CD4-positive, alpha-beta memory T cell (primary cell): Measurements from ENCODE around the gene OR5M10. TPM values are rescaled to one million over a fixed set of nuclear protein-coding genes. Genes with fewer than 3 reads are reported as not detected.
"Not testable (repeated sequence)": the region's sequence is repeated elsewhere in the genome, so short reads cannot be mapped to it uniquely, and the experiment has no call there.

ENCODE experiments used
- CTCF ChIA-PET: fragments of 350-600 bp; sonication (Branson Sonifier 250); formaldehyde crosslinking; loops from one replicate; lab custom pipeline; 2021; ENCODE audit warnings: inconsistent platforms; ENCODE audit not compliant: partially characterized antibody; lab: Charles Lee
- POLR2A ChIA-PET: fragments of 350-600 bp; sonication (Branson Sonifier 250); formaldehyde crosslinking; loops from one replicate; lab custom pipeline; 2021; ENCODE audit not compliant: partially characterized antibody; lab: Charles Lee
- DNase-seq, 5 donors: peaks; one replicate each; pipeline versions ENCODE4 v3.0.0 to v3.0.0-alpha.2; 2020 to 2022; ENCODE audit warnings: mixed read lengths in 1 of 5
- H3K27ac ChIP-seq: one replicate; pipeline ENCODE4 v1.7.0; 2013; ENCODE audit warnings: low read depth, low read length
- H3K27me3 ChIP-seq: 2 replicates; pipeline ENCODE4 v1.7.0; 2013; ENCODE audit warnings: mild to moderate bottlenecking, low read length, moderate library complexity; ENCODE audit not compliant: insufficient read depth
- H3K36me3 ChIP-seq: 2 replicates; pipeline ENCODE4 v1.7.0; 2013; ENCODE audit warnings: mild to moderate bottlenecking, low read length, moderate library complexity; ENCODE audit not compliant: insufficient read depth
- H3K4me1 ChIP-seq: 2 replicates; pipeline ENCODE4 v1.7.0; 2013; ENCODE audit warnings: mild to moderate bottlenecking, low read length, moderate library complexity; ENCODE audit not compliant: insufficient read depth
- H3K4me3 ChIP-seq, 2 donors: one replicate each; pipeline ENCODE4 v1.7.0; 2013; ENCODE audit warnings: low read length in 2 of 2, mild to moderate bottlenecking in 1 of 2
- H3K9me3 ChIP-seq, 2 donors: one replicate each; pipeline ENCODE4 v1.7.0; 2013; ENCODE audit warnings: low read length in 2 of 2, control low read depth in 1 of 2; ENCODE audit not compliant: control insufficient read depth in 1 of 2
- H3K27ac Mint-ChIP-seq, 7 donors: one replicate each; pipeline ENCODE4 v1.8.0; 2020 to 2021; ENCODE audit warnings: mixed read lengths in 7 of 7, mild to moderate bottlenecking in 6 of 7, inconsistent platforms in 3 of 7, moderate library complexity in 3 of 7
- H3K27me3 Mint-ChIP-seq, 2 donors: one replicate each; pipeline ENCODE4 v1.8.0; 2020 to 2021; ENCODE audit warnings: mixed read lengths in 2 of 2
- H3K36me3 Mint-ChIP-seq, 2 donors: one replicate each; pipeline ENCODE4 v1.8.0; 2020 to 2021; ENCODE audit warnings: mixed read lengths in 2 of 2, inconsistent platforms in 1 of 2, mild to moderate bottlenecking in 1 of 2
- H3K4me1 Mint-ChIP-seq, 4 donors: one replicate each; pipeline ENCODE4 v1.8.0; 2020 to 2021; ENCODE audit warnings: mixed read lengths in 4 of 4, mild to moderate bottlenecking in 1 of 4
- H3K4me3 Mint-ChIP-seq, 8 donors: one replicate each; pipeline ENCODE4 v1.8.0; 2020 to 2021; ENCODE audit warnings: mixed read lengths in 8 of 8, mild to moderate bottlenecking in 7 of 8, moderate library complexity in 6 of 8, inconsistent platforms in 3 of 8
- H3K9me3 Mint-ChIP-seq, 8 donors: one replicate each; pipeline ENCODE4 v1.8.0; 2020 to 2021; ENCODE audit warnings: mixed read lengths in 8 of 8, mild to moderate bottlenecking in 5 of 8, inconsistent platforms in 3 of 8, moderate library complexity in 1 of 8
- intact Hi-C: fragments of 100-400 bp; cut with micrococcal nuclease; formaldehyde crosslinking; loops from one replicate; pipeline ENCODE4 v1.15.1; 2023
- polyA plus RNA-seq, 2 donors: library from polyadenylated mRNA; unstranded; fragments of 300-500 nt; fragmentation: Illumina TruSeq; gene quantifications; one replicate each; pipeline ENCODE4 v1.2.3, GENCODE V29; 2021
- total RNA-seq, 2 experiments: library from RNA; stranded (reverse); gene quantifications; one replicate each; pipeline ENCODE4 v1.2.3, GENCODE V29; 2021

OR5M10 gene
- not detected for total RNA-seq
- polyA plus RNA-seq = not detected

DNA sequence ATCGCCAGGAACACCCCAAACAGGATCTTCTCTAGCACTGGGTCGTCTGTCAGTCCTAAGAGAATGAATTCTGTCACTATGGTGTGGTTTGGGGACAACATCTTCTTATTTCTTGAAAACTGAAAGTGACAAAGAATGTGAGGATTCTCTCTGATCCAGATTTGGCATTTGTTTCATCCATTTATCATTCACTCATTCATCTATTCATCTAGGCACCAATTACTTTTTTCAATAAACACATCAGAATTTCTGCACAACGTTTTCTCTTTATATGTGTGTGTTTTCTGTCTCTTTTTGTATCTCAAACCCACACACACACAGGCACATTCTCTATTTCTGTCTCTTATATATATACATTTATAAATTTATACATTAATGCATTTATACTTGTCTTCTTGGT, at the start of gene OR5M10:
OR5M10 (minus strand) TSS at position 101 of the 400 bp plus-strand sequence; CDS start at position 101, 0 bp downstream.
- POLR2A ChIA-PET = no interaction called here
- no peak for DNase-seq
- H3K27me3 Mint-ChIP-seq = no peaks in the 10 kb centered on the region
- H3K36me3 ChIP-seq = no peaks in the 10 kb centered on the region
- CTCF ChIA-PET = no interaction called here
- H3K27ac Mint-ChIP-seq = peak within 1 kb of the TSS in 1 of 7 donors; percentile 60
- H3K4me3 Mint-ChIP-seq = no peak within 1 kb of the TSS
- H3K9me3 ChIP-seq = no peaks in the 10 kb centered on the region
- H3K4me3 ChIP-seq = no peak within 1 kb of the TSS
- H3K9me3 Mint-ChIP-seq = peaks cover 1 to 12% (median 6%) of the 10 kb centered on the region in 8 donors
- no peak within 1 kb of the TSS for H3K27ac ChIP-seq
- H3K4me1 Mint-ChIP-seq = no peaks in the 10 kb centered on the region
- intact Hi-C loops = no loop called here
- no peaks in the 10 kb centered on the region for H3K4me1 ChIP-seq
- H3K27me3 ChIP-seq = no peaks in the 10 kb centered on the region
- H3K36me3 Mint-ChIP-seq = no peaks in the 10 kb centered on the region

DNA sequence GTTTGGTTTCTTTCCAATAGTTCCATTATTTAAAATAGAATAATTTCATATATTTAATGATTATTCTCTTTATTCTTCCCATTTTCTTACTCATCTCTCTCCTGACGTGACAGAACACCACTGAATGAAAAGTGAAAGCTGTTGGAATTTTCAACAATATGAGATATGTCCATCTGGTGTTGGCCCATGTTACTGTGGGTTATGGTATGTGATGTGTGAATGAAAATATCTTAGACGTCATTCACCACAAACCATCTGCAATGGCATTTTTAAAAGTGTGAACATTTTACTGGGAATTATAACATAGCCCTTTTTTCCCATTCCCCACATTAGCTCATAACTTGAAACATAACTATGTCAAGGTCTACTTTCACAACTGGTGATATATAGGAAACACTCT, 48.4 kb upstream of the OR5M10 start:
- Mint-ChIP-seq H3K4me1 (no peaks in the 10 kb centered on the region), H3K36me3 (no peaks in the 10 kb centered on the region), H3K27ac (no peak overlapping the region), H3K9me3 (peaks cover 2 to 21% (median 4%) of the 10 kb centered on the region in 8 donors), H3K4me3 (no peak overlapping the region), H3K27me3 (no peaks in the 10 kb centered on the region)
- H3K4me3 ChIP-seq = no peak overlapping the region
- ChIA-PET CTCF (no interaction called here), POLR2A (no interaction called here)
- H3K27ac ChIP-seq = no peak overlapping the region
- no peaks in the 10 kb centered on the region for H3K4me1 ChIP-seq
- DNase-seq = no peak
- no peaks in the 10 kb centered on the region for H3K27me3 ChIP-seq
- H3K9me3 ChIP-seq = no peaks in the 10 kb centered on the region
- intact Hi-C loops = no loop called here
- H3K36me3 ChIP-seq = no peaks in the 10 kb centered on the region

DNA sequence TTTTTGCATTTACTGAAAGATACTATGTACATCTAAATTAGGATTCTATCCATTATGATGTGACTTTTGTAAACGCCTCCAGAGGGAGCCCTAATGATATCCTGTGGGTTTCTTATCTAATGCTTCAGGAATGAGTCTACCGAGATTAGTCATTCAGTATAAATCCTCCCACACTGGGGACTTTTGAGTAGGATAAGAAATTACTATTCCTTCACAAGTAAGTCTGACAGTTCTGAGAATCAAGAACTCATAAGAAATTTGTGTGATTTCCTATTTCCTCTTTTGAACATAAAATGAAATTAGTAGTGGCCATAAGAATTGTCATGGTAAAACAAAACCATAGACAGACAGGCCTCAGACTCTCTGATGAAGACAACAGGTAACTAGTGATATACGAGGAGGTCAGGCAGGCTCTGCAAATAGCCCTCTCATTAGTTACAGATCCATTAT, 47.2 kb upstream of the OR5M10 start:
- H3K27ac Mint-ChIP-seq = no peak overlapping the region
- no peaks in the 10 kb centered on the region for H3K36me3 Mint-ChIP-seq
- DNase-seq = no peak
- no peaks in the 10 kb centered on the region for H3K27me3 ChIP-seq
- CTCF ChIA-PET = no interaction called here
- H3K4me3 Mint-ChIP-seq = no peak overlapping the region
- H3K36me3 ChIP-seq = no peaks in the 10 kb centered on the region
- POLR2A ChIA-PET = no interaction called here
- H3K9me3 Mint-ChIP-seq = peaks cover 3 to 20% (median 8%) of the 10 kb centered on the region in 8 donors
- H3K27me3 Mint-ChIP-seq = no peaks in the 10 kb centered on the region
- intact Hi-C loops = no loop called here
- no peak overlapping the region for H3K4me3 ChIP-seq
- H3K27ac ChIP-seq = no peak overlapping the region
- H3K4me1 ChIP-seq = no peaks in the 10 kb centered on the region
- no peaks in the 10 kb centered on the region for H3K4me1 Mint-ChIP-seq
- no peaks in the 10 kb centered on the region for H3K9me3 ChIP-seq

DNA sequence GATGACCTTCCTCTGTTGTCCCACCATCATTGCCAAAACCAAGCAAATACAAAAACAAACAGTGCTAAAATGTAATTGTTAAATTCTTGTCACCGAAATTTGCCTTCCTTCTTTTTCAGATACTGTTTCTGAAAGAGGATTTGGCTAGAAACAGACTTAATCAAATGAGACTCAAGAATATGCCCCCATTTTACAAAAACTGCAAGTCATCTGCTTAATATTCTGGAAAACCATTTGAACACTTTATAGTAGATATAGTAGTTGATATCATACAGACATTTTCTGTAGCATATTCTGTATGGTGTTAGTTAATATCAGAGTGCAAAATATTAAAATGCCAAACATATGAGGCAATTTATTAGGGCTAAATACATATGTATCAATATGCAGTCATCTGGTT, 33.7 kb upstream of the OR5M10 start:
- no peaks in the 10 kb centered on the region for H3K27me3 Mint-ChIP-seq
- intact Hi-C loops = no loop called here
- H3K36me3 Mint-ChIP-seq = no peaks in the 10 kb centered on the region
- H3K4me1 ChIP-seq = no peaks in the 10 kb centered on the region
- H3K27me3 ChIP-seq = no peaks in the 10 kb centered on the region
- no peaks in the 10 kb centered on the region for H3K9me3 ChIP-seq
- CTCF ChIA-PET = no interaction called here
- no peak overlapping the region for H3K27ac ChIP-seq
- no peak for DNase-seq
- no peaks in the 10 kb centered on the region for H3K36me3 ChIP-seq
- no peak overlapping the region for H3K4me3 ChIP-seq
- H3K4me3 Mint-ChIP-seq = no peak overlapping the region
- H3K27ac Mint-ChIP-seq = no peak overlapping the region
- no peaks in the 10 kb centered on the region for H3K4me1 Mint-ChIP-seq
- POLR2A ChIA-PET = no interaction called here
- H3K9me3 Mint-ChIP-seq = peaks cover 0 to 9% (median 4%) of the 10 kb centered on the region in 8 donors

DNA sequence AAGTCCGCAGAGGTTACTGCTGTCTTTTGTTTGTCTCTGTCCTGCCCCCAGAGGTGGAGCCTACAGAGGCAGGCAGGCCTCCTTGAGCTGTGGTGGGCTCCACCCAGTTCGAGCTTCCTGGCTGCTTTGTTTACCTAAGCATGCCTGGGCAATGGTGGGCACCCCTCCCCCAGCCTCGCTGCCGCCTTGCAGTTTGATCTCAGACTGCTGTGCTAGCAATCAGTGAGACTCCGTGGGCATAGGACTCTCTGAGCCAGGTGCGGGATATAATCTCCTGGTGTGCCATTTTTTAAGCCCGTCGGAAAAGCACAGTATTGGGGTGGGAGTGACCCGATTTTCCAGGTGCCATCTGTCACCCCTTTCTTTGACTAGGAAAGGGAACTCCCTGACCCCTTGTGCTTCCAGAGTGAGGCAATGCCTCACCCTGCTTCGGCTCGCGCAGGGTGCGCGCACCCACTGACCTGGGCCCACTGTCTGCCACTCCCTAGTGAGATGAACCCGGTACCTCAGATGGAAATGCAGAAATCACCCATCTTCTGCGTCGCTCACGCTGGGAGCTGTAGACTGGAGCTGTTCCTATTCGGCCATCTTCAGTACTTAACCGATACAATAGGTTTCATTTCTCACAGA, 14.7 kb upstream of the OR5M10 start:
- CTCF ChIA-PET = not testable (repeated sequence)

DNA sequence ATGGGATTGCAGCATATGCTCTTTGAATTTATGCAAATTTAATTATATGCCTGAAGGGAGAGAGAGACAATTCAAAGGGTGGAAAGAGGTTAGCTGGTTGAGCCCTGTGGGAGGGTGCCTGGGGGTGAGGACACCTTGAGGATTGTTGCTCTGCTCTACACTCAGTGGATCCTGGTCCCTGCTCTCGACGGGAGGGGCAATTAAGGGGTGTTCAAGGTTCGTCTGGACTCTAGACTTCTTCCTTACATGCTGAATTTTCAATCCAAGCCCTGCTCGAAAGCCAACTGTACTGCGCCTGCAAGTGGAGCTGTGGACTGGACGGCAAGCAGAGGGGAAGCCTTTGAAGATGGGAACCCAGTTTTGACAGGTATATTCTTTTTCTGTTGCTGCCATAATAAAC, 18.9 kb downstream of the OR5M10 start:
- Mint-ChIP-seq H3K27me3 (no peaks in the 10 kb centered on the region), H3K4me1 (no peaks in the 10 kb centered on the region), H3K27ac (no peak overlapping the region), H3K9me3 (peaks cover 0 to 38% (median 22%) of the 10 kb centered on the region in 8 donors), H3K4me3 (no peak overlapping the region), H3K36me3 (no peaks in the 10 kb centered on the region)
- Histone ChIP-seq H3K9me3 (no peaks in the 10 kb centered on the region), H3K36me3 (no peaks in the 10 kb centered on the region), H3K27ac (no peak overlapping the region), H3K4me3 (no peak overlapping the region), H3K4me1 (no peaks in the 10 kb centered on the region), H3K27me3 (no peaks in the 10 kb centered on the region)
- intact Hi-C loops = no loop called here
- no peak for DNase-seq
- ChIA-PET POLR2A (no interaction called here), CTCF (no interaction called here)

More for the DNA sequence above, 14.7 kb upstream of the OR5M10 start:
- H3K4me3 ChIP-seq, H3K36me3 Mint-ChIP-seq, intact Hi-C loops, H3K9me3 ChIP-seq, H3K27me3 Mint-ChIP-seq, H3K36me3 ChIP-seq, DNase-seq, H3K27ac ChIP-seq, H3K4me3 Mint-ChIP-seq, POLR2A ChIA-PET, H3K27me3 ChIP-seq, H3K27ac Mint-ChIP-seq, H3K4me1 Mint-ChIP-seq, H3K4me1 ChIP-seq: not testable (repeated sequence)
- peaks cover 0 to 18% (median 6%) of the 10 kb centered on the region in 8 donors for H3K9me3 Mint-ChIP-seq

DNA sequence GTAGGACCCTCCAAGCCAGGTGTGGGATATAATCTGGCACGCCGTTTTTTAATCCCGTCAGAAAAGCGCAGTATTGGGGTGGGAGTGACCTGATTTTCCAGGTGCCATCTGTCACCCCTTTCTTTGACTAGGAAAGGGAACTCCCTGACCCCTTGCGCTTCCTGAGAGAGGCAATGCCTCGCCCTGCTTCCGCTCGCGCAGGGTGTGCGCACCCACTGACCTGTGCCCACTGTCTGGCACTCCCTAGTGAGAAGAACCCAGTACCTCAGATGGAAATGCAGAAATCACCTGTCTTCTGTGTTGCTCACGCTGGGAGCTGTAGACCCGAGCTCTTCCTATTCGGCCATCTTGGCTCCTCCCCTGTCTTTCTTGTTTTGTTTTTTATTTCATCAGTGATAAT, 22.8 kb downstream of the OR5M10 start:
- H3K9me3 ChIP-seq, POLR2A ChIA-PET, H3K27ac Mint-ChIP-seq, H3K4me1 Mint-ChIP-seq, H3K36me3 Mint-ChIP-seq, DNase-seq, H3K27me3 Mint-ChIP-seq, H3K27ac ChIP-seq, H3K4me3 Mint-ChIP-seq, H3K27me3 ChIP-seq, H3K4me3 ChIP-seq, intact Hi-C loops, H3K36me3 ChIP-seq, CTCF ChIA-PET, H3K4me1 ChIP-seq: not testable (repeated sequence)
- peaks cover 0 to 27% (median 16%) of the 10 kb centered on the region in 8 donors for H3K9me3 Mint-ChIP-seq
